ENCODE measurements around the gene MAP3K15. TPM values are rescaled to one million over a fixed set of nuclear protein-coding genes. Genes with fewer than 3 reads are reported as not detected.

The MAP3K15 gene
- total RNA-seq, 1 experiment from 2014 or later = 3.8 TPM

DNA sequence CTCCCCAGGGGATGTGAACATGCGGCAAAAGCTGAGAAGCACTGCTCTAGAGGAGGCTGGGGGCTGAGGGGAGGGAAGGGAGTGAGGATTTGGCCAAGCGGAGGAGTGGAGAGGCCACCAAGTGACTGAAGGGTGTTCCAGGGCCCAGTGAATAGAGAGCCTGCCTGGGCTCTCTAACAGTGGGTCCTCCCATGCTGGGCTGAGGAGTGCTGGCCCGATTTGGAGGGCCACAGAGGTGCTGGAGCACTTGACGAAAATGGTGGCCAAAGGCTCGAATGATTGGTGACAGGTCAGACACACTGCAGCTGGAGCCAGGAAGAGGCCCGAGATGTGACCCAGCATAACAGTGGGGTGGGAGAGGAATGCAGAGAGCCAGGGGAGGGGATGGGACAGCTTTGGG lies 37.5 kb upstream of the MAP3K15 start:
- H3K27ac Mint-ChIP-seq = no peak overlapping the region
- H3K27me3 Mint-ChIP-seq (ENCODE audit: low read depth) = no peaks in the 10 kb centered on the region
- no peaks in the 10 kb centered on the region for H3K9me3 Mint-ChIP-seq
- H3K4me1 Mint-ChIP-seq = no peaks in the 10 kb centered on the region
- DNase-seq (ENCODE audit: low spot score) (no peak), ATAC-seq (no peak)
- TF ChIP-seq, protein P1, sequence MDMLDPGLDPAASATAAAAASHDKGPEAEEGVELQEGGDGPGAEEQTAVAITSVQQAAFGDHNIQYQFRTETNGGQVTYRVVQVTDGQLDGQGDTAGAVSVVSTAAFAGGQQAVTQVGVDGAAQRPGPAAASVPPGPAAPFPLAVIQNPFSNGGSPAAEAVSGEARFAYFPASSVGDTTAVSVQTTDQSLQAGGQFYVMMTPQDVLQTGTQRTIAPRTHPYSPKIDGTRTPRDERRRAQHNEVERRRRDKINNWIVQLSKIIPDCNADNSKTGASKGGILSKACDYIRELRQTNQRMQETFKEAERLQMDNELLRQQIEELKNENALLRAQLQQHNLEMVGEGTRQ (CRISPR knock-in tag; IDR thresholded peaks at IDR 0.05) = no peak
- no peak for TF ChIP-seq CDX4 (CRISPR knock-in tag; IDR thresholded peaks at IDR 0.05; ENCODE audit: borderline replicate concordance)
- TF ChIP-seq NR2C2 (CRISPR knock-in tag; IDR thresholded peaks at IDR 0.05) = no peak
- no peak for TF ChIP-seq MYBL2 (CRISPR knock-in tag; IDR thresholded peaks at IDR 0.05)
- TF ChIP-seq PRRX2 (CRISPR knock-in tag; IDR thresholded peaks at IDR 0.05) = no peak
- TF ChIP-seq ZNF263 (CRISPR knock-in tag; IDR thresholded peaks at IDR 0.05; ENCODE audit: low read depth) = no peak
- TF ChIP-seq, protein P2, sequence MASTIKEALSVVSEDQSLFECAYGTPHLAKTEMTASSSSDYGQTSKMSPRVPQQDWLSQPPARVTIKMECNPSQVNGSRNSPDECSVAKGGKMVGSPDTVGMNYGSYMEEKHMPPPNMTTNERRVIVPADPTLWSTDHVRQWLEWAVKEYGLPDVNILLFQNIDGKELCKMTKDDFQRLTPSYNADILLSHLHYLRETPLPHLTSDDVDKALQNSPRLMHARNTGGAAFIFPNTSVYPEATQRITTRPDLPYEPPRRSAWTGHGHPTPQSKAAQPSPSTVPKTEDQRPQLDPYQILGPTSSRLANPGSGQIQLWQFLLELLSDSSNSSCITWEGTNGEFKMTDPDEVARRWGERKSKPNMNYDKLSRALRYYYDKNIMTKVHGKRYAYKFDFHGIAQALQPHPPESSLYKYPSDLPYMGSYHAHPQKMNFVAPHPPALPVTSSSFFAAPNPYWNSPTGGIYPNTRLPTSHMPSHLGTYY (CRISPR knock-in tag; IDR thresholded peaks at IDR 0.05) = no peak
- TF ChIP-seq SMAD3 (CRISPR knock-in tag; IDR thresholded peaks at IDR 0.05; ENCODE audit: borderline replicate concordance) = no peak
- TF ChIP-seq ZNF396 (CRISPR knock-in tag; IDR thresholded peaks at IDR 0.05; ENCODE audit: borderline replicate concordance) = no peak
- no peak for TF ChIP-seq TCF7 (CRISPR knock-in tag; IDR thresholded peaks at IDR 0.05; ENCODE audit: low read depth)
- no peak for TF ChIP-seq ZNF416 (CRISPR knock-in tag; IDR thresholded peaks at IDR 0.05)
- TF ChIP-seq ZNF232 (CRISPR knock-in tag; IDR thresholded peaks at IDR 0.05) = no peak
- H3K36me3 Mint-ChIP-seq = no peaks in the 10 kb centered on the region
- ChIA-PET CTCF (interaction anchor here (0.6 kb wide), 1 partner anchor 356 kb away, joined by 3 read pairs; no protein-coding TSS in a partner anchor), POLR2A (no interaction called here)
- no peak overlapping the region for H3K4me3 Mint-ChIP-seq

- no peaks in the 10 kb centered on the region for H3K4me1 Mint-ChIP-seq
- TF ChIP-seq ZNF532 (CRISPR knock-in tag; IDR thresholded peaks at IDR 0.05; ENCODE audit: borderline replicate concordance) (no peak), SP1 (CRISPR knock-in tag; conservative IDR thresholded peaks at IDR 0.05) (no peak)
Observed at GRCh38 chrX:19549838-19550237, 34.5 kb upstream of the MAP3K15 start.

GRCh38 chrX:19548934-19549333 lies 33.6 kb upstream of the MAP3K15 start:
- H3K9me3 Mint-ChIP-seq = no peaks in the 10 kb centered on the region
- DNase-seq (ENCODE audit: low spot score) (no peak), ATAC-seq (no peak)
- H3K36me3 Mint-ChIP-seq = no peaks in the 10 kb centered on the region
- no peak overlapping the region for H3K4me3 Mint-ChIP-seq
- no peaks in the 10 kb centered on the region for H3K4me1 Mint-ChIP-seq
- ChIA-PET POLR2A (no interaction called here), CTCF (no interaction called here)
- H3K27ac Mint-ChIP-seq = no peak overlapping the region
- H3K27me3 Mint-ChIP-seq (ENCODE audit: low read depth) = no peaks in the 10 kb centered on the region
- no peak for TF ChIP-seq MXD4 (CRISPR knock-in tag; IDR thresholded peaks at IDR 0.05; ENCODE audit: borderline replicate concordance)
- TF ChIP-seq GTF2I (CRISPR knock-in tag; conservative IDR thresholded peaks at IDR 0.05) = no peak
- TF ChIP-seq FOXP1 (CRISPR knock-in tag; IDR thresholded peaks at IDR 0.05; ENCODE audit: borderline replicate concordance) = no peak
- TF ChIP-seq, protein P3, sequence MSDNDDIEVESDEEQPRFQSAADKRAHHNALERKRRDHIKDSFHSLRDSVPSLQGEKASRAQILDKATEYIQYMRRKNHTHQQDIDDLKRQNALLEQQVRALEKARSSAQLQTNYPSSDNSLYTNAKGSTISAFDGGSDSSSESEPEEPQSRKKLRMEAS (CRISPR knock-in tag; IDR thresholded peaks at IDR 0.05) = no peak
- TF ChIP-seq ZNF138 (CRISPR knock-in tag; conservative IDR thresholded peaks at IDR 0.05) = no peak
- no peak for TF ChIP-seq IRF2 (CRISPR knock-in tag; IDR thresholded peaks at IDR 0.05; ENCODE audit: borderline replicate concordance, low read depth)
- no peak for TF ChIP-seq ZSCAN18 (CRISPR knock-in tag; IDR thresholded peaks at IDR 0.05)
- TF ChIP-seq, protein P4, sequence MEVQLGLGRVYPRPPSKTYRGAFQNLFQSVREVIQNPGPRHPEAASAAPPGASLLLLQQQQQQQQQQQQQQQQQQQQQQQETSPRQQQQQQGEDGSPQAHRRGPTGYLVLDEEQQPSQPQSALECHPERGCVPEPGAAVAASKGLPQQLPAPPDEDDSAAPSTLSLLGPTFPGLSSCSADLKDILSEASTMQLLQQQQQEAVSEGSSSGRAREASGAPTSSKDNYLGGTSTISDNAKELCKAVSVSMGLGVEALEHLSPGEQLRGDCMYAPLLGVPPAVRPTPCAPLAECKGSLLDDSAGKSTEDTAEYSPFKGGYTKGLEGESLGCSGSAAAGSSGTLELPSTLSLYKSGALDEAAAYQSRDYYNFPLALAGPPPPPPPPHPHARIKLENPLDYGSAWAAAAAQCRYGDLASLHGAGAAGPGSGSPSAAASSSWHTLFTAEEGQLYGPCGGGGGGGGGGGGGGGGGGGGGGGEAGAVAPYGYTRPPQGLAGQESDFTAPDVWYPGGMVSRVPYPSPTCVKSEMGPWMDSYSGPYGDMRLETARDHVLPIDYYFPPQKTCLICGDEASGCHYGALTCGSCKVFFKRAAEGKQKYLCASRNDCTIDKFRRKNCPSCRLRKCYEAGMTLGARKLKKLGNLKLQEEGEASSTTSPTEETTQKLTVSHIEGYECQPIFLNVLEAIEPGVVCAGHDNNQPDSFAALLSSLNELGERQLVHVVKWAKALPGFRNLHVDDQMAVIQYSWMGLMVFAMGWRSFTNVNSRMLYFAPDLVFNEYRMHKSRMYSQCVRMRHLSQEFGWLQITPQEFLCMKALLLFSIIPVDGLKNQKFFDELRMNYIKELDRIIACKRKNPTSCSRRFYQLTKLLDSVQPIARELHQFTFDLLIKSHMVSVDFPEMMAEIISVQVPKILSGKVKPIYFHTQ (CRISPR knock-in tag; IDR thresholded peaks at IDR 0.05) = no peak
- no peak for TF ChIP-seq RORB (CRISPR knock-in tag; IDR thresholded peaks at IDR 0.05)

More at GRCh38 chrX:19549838-19550237, 34.5 kb upstream of the MAP3K15 start:
- H3K9me3 Mint-ChIP-seq = no peaks in the 10 kb centered on the region
- DNase-seq (ENCODE audit: low spot score) (no peak), ATAC-seq (no peak)
- no peaks in the 10 kb centered on the region for H3K27me3 Mint-ChIP-seq (ENCODE audit: low read depth)
- ChIA-PET CTCF (no interaction called here), POLR2A (no interaction called here)
- no peaks in the 10 kb centered on the region for H3K36me3 Mint-ChIP-seq
- no peak overlapping the region for H3K27ac Mint-ChIP-seq
- no peak overlapping the region for H3K4me3 Mint-ChIP-seq

Measured in WTC11 (cell line).